ENCODE measurements around the gene POLR1C. TPM values are rescaled to one million over a fixed set of nuclear protein-coding genes. Genes with fewer than 3 reads are reported as not detected.

Gene POLR1C
- total RNA-seq, 1 donor from 2014 or later: 39.5 TPM

GRCh38 chr6:43493833-43494232 is 23.1 kb upstream of the POLR1C start:
- Mint-ChIP-seq H3K4me1 (peaks cover 31% of the 10 kb centered on the region), H3K27me3 (ENCODE audit: low read depth) (no peaks in the 10 kb centered on the region), H3K4me3 (no peak overlapping the region), H3K36me3 (no peaks in the 10 kb centered on the region), H3K9me3 (no peaks in the 10 kb centered on the region), H3K27ac (peak overlapping the region; percentile 75)
- no peak for DNase-seq (ENCODE audit: low spot score in 2 of 2, unreplicated experiment in 2 of 2)
- no peak for TF ChIP-seq CTCF (IDR thresholded peaks at IDR 0.05; ENCODE audit: unreplicated experiment)

- H3K27ac Mint-ChIP-seq: peak overlapping the region; percentile 75
- H3K27me3 Mint-ChIP-seq (ENCODE audit: low read depth): no peaks in the 10 kb centered on the region
- no peak for DNase-seq (ENCODE audit: low spot score in 2 of 2, unreplicated experiment in 2 of 2)
- TF ChIP-seq CTCF (IDR thresholded peaks at IDR 0.05; ENCODE audit: unreplicated experiment): no peak
- no peaks in the 10 kb centered on the region for H3K36me3 Mint-ChIP-seq
- peaks cover 31% of the 10 kb centered on the region for H3K4me1 Mint-ChIP-seq
- no peaks in the 10 kb centered on the region for H3K9me3 Mint-ChIP-seq
- H3K4me3 Mint-ChIP-seq: no peak overlapping the region
Observed at GRCh38 chr6:43494321-43494720, 22.6 kb upstream of the POLR1C start.

- H3K36me3 Mint-ChIP-seq: peaks cover 4% of the 10 kb centered on the region
- H3K4me1 Mint-ChIP-seq: peaks cover 31% of the 10 kb centered on the region
- H3K27me3 Mint-ChIP-seq (ENCODE audit: low read depth): no peaks in the 10 kb centered on the region
- H3K4me3 Mint-ChIP-seq: no peak overlapping the region
- no peak for DNase-seq (ENCODE audit: low spot score in 2 of 2, unreplicated experiment in 2 of 2)
- no peaks in the 10 kb centered on the region for H3K9me3 Mint-ChIP-seq
- H3K27ac Mint-ChIP-seq: no peak overlapping the region
- TF ChIP-seq CTCF (IDR thresholded peaks at IDR 0.05; ENCODE audit: unreplicated experiment): no peak
Observed at GRCh38 chr6:43494766-43495165, 22.1 kb upstream of the POLR1C start.

GRCh38 chr6:43495409-43495941 is 21.4 kb upstream of the POLR1C start:
- Mint-ChIP-seq H3K4me3 (no peak overlapping the region), H3K27ac (peak overlapping the region; percentile 88), H3K27me3 (ENCODE audit: low read depth) (no peaks in the 10 kb centered on the region), H3K4me1 (peaks cover 31% of the 10 kb centered on the region), H3K36me3 (peaks cover 4% of the 10 kb centered on the region), H3K9me3 (no peaks in the 10 kb centered on the region)
- DNase-seq (ENCODE audit: low spot score in 2 of 2, unreplicated experiment in 2 of 2): no peak
- no peak for TF ChIP-seq CTCF (IDR thresholded peaks at IDR 0.05; ENCODE audit: unreplicated experiment)

GRCh38 chr6:43496370-43497128 is 20.3 kb upstream of the POLR1C start:
- H3K4me1 Mint-ChIP-seq: peaks cover 31% of the 10 kb centered on the region
- H3K9me3 Mint-ChIP-seq: no peaks in the 10 kb centered on the region
- H3K27me3 Mint-ChIP-seq (ENCODE audit: low read depth): no peaks in the 10 kb centered on the region
- peaks cover 9% of the 10 kb centered on the region for H3K36me3 Mint-ChIP-seq
- no peak overlapping the region for H3K4me3 Mint-ChIP-seq
- peak overlapping the region; percentile 88 for H3K27ac Mint-ChIP-seq
- DNase-seq (ENCODE audit: low spot score in 2 of 2, unreplicated experiment in 2 of 2): no peak
- TF ChIP-seq CTCF (IDR thresholded peaks at IDR 0.05; ENCODE audit: unreplicated experiment): no peak

All from mesothelial cell of epicardium (in vitro differentiated cells).